Measurements from ENCODE around the gene ADCY4. TPM values are rescaled to one million over a fixed set of nuclear protein-coding genes. Genes with fewer than 3 reads are reported as not detected.

The ADCY4 gene
- total and polyA plus RNA-seq, 2 of the 13 experiments (the other 11 are each of a cell fraction or from before 2014, with no cell fraction given): 0.03 TPM; not detected in 1

DNA sequence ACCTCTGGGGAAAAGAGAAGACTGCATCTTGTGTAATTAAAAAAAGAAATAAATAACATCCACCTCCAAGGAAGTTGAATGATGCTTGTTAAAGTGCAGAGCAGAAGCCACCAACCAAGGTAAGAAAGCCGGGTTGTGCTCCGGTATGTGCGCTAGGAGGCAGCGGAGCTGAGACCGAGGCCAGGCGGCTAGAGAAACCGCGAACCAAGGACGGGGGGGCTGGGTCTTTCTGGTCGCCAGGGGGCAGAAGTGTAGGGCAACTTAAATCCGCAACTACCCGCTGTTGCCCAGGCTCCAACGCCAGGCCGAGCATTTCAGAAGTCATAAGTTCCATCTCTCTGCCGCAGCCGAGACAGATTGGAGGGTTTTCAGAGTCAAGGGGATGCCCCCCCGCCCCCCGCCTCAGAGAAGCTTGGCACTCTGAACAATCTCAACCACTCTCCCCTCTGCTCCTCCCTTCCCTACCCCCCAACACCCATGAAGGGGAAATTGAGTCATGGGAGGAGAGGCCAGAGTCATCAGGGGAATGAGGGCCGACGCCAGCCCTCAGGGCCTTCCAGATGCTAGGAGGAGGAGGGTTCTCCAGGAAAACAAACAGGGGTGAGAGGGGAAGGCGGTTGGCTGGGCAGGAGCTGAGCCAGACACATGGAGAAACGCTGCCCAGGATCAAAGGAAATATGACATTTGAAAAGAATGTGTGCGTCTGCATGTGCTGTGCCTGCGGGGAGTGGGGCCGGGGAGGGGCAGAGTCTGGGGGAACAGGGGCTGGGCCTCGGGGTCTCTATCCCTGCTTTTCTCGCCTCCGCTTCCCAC is 30.9 kb upstream of the ADCY4 start (continued):
- TF ChIP-seq ZNF780A (CRISPR knock-in tag; IDR thresholded peaks at IDR 0.05) (no peak), NAIF1 (CRISPR knock-in tag; IDR thresholded peaks at IDR 0.05; ENCODE audit: borderline replicate concordance) (peak; percentile 94), ZSCAN22 (CRISPR knock-in tag; IDR thresholded peaks at IDR 0.05) (no peak), ATF7 (IDR thresholded peaks at IDR 0.05) (no peak), ATF7 (CRISPR knock-in tag; IDR thresholded peaks at IDR 0.05) (no peak), SP4 (CRISPR knock-in tag; IDR thresholded peaks at IDR 0.05) (peak; percentile 69; the same call in 1 of the 2 replicates), SIN3A (IDR thresholded peaks at IDR 0.05; ENCODE audit: borderline replicate concordance, low read depth, low read length) (no peak), ZBTB26 (CRISPR knock-in tag; IDR thresholded peaks at IDR 0.05; ENCODE audit: borderline replicate concordance) (peak; percentile 85; the same call in 1 of the 2 replicates), HDAC1 (CRISPR knock-in tag; IDR thresholded peaks at IDR 0.05) (peak; percentile 29; the same call in 1 of the 2 replicates), ELF3 (CRISPR knock-in tag; IDR thresholded peaks at IDR 0.05) (peak; percentile 79), EP300 (IDR thresholded peaks at IDR 0.05; ENCODE audit: low read depth in 2 of 2, low read length in 2 of 2) (no peak), EP300 (CRISPR knock-in tag; IDR thresholded peaks at IDR 0.05; ENCODE audit: borderline replicate concordance) (no peak), ZNF543 (CRISPR knock-in tag; IDR thresholded peaks at IDR 0.05) (peak; percentile 90; the same call in 1 of the 2 replicates), SNAPC2 (CRISPR knock-in tag; IDR thresholded peaks at IDR 0.05) (0 out of 2 replicates have a peak, but pooled peaks have one; percentile 61), ZNF781 (CRISPR knock-in tag; IDR thresholded peaks at IDR 0.05; ENCODE audit: borderline replicate concordance, not compliant biosample characterization) (peak; percentile 24), GLMP (CRISPR knock-in tag; IDR thresholded peaks at IDR 0.05; ENCODE audit: borderline replicate concordance) (no peak), PHF20 (CRISPR knock-in tag; IDR thresholded peaks at IDR 0.05) (peak; percentile 21; the same call in 1 of the 2 replicates), XBP1 (CRISPR knock-in tag; IDR thresholded peaks at IDR 0.05) (no peak), E2F5 (CRISPR knock-in tag; conservative IDR thresholded peaks at IDR 0.05) (peak; percentile 75; the same call in 1 of the 2 replicates), SPEN (CRISPR knock-in tag; IDR thresholded peaks at IDR 0.05; ENCODE audit: low read depth) (peak; percentile 93), HINFP (CRISPR knock-in tag; IDR thresholded peaks at IDR 0.05; ENCODE audit: low read depth) (peak; percentile 88), HNF4A (CRISPR knock-in tag; IDR thresholded peaks at IDR 0.05) (peak; percentile 52; the same call in 1 of the 2 replicates), ZSCAN21 (CRISPR knock-in tag; IDR thresholded peaks at IDR 0.05; ENCODE audit: borderline replicate concordance) (peak; percentile 87; the same call in 1 of the 2 replicates)

Data from HepG2 (cell line).